CD1c-positive myeloid dendritic cell (primary cell): ENCODE data around the gene HOXB4.

Experiments used
- DNase-seq: peaks from one replicate; pipeline ENCODE4 v3.0.0-alpha.2; 2016; ENCODE audit errors: extremely low spot score

Gene HOXB4

GRCh38 chr17:48589831-48590606 lies 11.9 kb upstream of the HOXB4 start, which contains the start of gene HOXB3:
Gene HOXB3 (minus strand): TSS chr17:48590241. CDS start chr17:48552474, 37,767 bp downstream.
- DNase-seq, result no peak

GRCh38 chr17:48589060-48589830 lies 11.1 kb upstream of the HOXB4 start:
- no peak for DNase-seq

- no peak for DNase-seq
Observed at GRCh38 chr17:48588528-48588927, 10.4 kb upstream of the HOXB4 start.

DNA sequence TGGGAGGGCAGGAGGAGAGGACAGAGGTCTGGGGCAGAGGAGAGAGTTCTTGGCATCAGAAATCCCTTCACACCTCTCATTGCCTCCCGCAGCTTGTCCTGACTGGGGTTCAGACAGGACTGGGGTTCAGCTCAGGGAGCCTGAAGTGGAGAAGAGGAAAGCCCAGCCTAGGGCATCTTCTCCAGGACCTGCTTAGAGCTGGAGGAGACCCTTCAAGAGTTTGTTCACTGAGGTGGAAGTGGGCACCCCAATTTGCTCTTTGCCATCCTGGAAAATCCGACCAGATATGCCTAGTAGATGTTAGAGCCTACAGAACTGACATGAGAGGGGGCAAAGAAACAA lies 9.9 kb upstream of the HOXB4 start:
- no peak for DNase-seq

DNA sequence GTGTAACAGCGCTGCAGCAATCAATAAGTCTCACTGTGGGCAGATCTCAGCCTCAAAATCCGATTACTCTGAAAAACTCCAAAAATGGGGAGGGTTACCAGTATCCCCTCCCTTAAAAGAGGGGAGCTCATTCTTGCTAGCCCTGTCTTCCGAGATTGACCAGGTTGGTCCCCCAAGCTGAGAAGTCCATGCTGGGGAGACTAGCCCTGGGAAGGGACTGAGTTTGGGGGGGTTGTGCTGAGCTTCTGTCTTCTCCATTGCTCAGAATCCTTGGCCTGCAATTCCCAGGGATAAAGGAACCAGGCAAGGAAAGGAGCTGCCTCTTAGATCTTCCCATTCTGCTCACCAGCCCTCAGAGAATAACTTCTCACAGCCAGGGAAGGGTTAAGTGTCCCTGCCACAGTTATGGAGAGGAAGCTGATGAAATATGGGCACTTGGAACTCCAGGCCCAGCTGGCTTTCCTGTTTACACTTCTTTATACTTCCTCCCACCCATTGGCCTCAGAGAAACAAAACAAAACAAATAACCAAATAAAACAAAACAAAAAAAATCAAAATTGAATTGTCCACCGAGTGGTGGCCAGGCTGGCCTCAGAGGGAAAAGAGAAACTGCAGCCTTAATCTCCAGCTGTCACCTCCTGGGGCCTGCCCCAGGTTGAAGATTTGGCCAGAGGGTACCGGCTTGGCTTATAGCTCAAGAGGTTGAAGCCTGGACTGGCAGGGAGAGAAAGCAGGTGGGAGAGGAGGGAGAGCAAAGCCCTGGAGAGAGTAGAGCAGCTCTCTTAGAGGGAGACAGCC lies 9.3 kb upstream of the HOXB4 start:
- no peak for DNase-seq

GRCh38 chr17:48586355-48587258 lies 8.5 kb upstream of the HOXB4 start:
- no peak for DNase-seq

DNA sequence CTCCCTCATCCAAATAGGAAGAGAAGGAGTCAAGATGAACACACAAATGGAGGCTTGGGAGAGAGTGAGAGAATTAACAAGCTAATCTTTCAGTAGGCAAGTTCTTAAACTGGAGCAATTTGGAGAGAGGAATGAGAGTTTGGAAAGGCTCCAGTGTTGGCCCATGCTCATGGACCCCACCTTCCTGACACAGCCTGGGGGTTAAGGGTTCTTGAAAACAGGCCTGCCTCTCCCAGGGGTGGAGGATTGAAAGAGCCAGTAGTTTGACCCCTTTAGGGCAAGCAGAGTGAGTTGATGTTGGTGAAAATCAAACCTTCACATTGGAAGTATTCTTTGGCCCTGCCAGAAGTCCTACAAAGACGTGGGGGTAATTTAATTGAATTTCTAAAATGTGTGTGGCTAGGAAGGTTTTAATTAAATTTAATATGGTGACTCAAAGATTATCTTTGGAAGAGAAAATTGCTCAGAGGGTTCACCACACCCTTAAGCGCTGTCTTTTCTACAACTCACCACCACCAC lies 6.1 kb upstream of the HOXB4 start:
- DNase-seq, result no peak

DNA sequence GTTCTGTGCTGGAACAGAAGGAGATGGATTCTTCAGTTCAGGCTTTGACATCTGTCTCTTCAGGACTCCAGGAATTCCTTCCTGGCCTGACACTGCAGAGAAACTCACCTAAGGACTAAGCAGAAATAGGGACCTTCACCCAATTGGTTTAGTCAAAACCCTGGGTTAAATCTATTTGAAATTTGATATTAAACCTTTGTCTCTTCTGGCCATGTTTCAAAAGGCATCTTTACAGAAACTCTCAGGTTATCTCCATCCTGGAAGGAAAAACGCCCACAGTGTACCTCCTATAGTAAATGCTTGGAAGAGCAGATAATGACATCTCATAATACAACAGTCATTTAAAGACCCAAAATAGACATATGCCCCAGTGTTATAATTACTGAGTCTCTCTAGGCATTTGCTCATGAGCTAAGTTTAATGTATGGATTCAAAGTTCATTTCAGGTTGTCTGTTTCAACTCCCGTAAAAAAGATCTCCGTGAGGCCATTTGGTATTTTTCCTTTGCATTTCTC lies 5.6 kb upstream of the HOXB4 start:
- no peak for DNase-seq

DNA sequence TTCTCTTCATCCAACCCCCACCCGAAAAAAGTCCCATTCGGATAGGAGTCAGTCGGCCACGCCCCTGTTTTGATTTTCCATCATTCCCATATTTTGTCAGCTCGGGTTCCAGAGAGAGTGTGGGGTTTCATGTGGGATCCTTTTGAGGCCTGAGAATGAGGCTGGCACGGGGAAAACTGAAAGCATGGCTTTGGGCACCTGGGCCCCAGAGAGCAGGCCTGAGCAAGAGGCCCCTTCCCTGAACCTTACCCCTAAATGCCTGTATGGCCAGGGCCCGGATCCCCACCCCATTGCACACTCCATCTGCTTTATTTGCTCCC lies 4.6 kb upstream of the HOXB4 start:
- no peak for DNase-seq

GRCh38 chr17:48579760-48580554 lies 1.8 kb upstream of the HOXB4 start:
- no peak for DNase-seq

GRCh38 chr17:48579471-48579759 lies 1.3 kb upstream of the HOXB4 start:
- DNase-seq, result no peak

GRCh38 chr17:48578616-48579470 lies 693 bp upstream of the HOXB4 start:
- DNase-seq, result no peak

DNA sequence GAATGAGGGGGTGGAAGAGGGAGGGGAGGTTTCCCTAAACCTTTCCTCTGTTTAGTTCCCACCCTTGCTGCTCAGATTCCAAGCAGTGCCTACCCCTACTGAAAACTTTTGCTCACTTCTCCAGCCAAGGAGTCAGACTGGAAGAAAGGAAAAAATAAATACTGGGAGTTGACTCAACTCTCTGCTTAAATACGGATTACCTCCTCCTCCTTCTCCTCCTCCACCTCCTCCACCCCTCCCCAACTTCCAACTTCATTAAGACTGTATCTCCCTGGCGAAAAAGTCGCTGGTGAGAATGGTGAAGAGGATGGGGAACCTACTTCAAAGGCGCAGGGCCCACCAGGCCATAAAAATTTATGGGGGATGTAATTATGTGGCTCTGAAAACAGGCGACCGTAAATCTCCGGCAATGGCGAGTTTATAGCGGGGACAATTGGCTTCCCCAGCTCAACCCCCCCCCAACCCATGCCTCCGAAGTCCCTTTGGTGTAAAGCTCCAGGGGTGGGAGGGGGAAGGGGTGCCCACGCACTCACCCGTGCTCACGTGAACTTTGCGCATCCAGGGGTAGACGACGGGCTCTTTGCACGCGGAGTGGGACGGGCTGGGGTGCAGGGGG lies 712 bp downstream of the HOXB4 start:
- DNase-seq, result no peak

GRCh38 chr17:48576479-48577309 lies 1.5 kb downstream of the HOXB4 start:
- peak; percentile 11 for DNase-seq

DNA sequence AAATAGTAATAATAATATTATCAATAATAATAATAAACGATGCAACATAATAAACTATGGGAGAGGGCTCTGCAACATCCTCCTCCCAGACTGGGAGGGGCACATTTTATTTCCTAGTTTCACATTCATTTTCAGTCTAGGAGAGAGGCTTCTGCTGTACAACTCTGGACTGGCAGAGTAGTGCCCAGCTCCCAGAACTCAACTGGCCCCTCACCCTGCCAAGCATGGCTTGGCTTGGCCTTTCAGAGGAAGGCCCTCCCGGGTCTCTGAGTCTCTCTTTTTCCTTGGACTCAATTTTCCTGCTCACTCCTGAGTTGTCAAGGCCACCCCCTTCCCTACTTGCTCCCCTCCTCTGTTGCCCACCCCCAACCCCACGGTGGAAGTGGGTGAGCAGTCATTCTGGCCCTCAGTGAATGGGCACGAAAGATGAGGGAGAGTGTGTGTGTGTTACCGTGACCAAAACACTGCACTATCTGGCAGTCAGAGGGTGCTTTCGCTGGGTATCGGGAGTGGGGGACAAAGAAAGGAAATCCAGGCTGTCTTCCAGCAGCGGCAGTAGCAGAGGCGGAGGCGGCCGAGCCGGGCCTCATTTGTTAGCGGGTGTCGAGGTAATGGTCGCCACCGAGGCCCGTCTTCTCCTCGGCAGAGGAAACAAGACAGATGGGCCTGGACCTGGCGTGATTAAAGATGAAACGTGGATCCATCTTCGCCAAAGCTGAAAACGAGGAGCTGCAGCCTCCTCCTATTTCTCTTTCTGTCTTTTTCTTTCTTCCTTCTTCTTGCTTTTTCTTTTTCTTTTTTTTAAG lies 2.3 kb downstream of the HOXB4 start:
- no peak for DNase-seq

- no peak for DNase-seq
Observed at GRCh38 chr17:48575066-48575582, 3.0 kb downstream of the HOXB4 start.

DNA sequence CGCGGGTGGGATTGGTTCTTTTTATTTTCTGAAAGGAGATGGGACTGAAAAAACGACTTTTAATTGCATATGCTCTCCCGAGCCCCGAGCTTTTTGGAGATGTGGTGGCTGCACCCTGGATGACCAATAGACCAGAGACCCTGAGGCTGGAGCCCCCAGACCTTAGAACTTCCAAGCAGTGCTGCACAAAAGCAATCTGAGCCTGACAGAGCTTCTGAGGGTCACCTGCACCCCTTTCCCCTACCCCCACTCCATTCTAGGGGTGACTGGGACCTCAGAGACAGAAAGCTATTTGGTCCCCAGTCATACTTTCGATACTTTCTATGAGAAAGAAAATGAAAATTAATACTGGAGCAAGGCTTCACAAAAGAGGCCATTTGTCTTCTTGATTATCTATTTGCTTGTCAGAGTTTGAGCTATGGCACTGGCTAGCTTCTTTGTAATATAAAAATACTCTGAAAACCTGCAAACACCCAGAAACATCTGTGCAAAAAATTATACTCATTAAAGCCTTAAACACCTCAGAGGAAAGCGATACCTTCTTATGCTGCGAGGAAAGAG lies 3.6 kb downstream of the HOXB4 start:
- no peak for DNase-seq
